Liver (tissue), 3 donors: ENCODE data around the gene PTCSC3.

Source experiments
- SP1 ChIP-seq: IDR thresholded peaks from 2 replicates; pipeline ENCODE4 v1.6.1; 2018; ENCODE audit warnings: antibody characterized with exemption, mild to moderate bottlenecking
- TAF1 ChIP-seq: conservative IDR thresholded peaks from 2 replicates; pipeline ENCODE4 v1.6.1; 2016; ENCODE audit warnings: antibody characterized with exemption, mild to moderate bottlenecking
- TF ChIP-seq, protein P1 (sequence below): fragments of 150-350 bp; IDR thresholded peaks from 2 replicates; pipeline ENCODE4 v1.5.1; 2017; ENCODE audit warnings: improper control_type of control experiment, low read depth, low read length; ENCODE audit not compliant: missing input control
- TF ChIP-seq, protein P2 (sequence below): IDR thresholded peaks from 2 replicates; pipeline ENCODE4 v1.6.1; 2016; ENCODE audit warnings: antibody characterized with exemption, mild to moderate bottlenecking
- TF ChIP-seq, protein P3 (sequence below): IDR thresholded peaks from 2 replicates; pipeline ENCODE4 v1.6.1; 2016; ENCODE audit warnings: antibody characterized with exemption
- donor health status: healthy.
- donor health status: healthy.

DNA sequence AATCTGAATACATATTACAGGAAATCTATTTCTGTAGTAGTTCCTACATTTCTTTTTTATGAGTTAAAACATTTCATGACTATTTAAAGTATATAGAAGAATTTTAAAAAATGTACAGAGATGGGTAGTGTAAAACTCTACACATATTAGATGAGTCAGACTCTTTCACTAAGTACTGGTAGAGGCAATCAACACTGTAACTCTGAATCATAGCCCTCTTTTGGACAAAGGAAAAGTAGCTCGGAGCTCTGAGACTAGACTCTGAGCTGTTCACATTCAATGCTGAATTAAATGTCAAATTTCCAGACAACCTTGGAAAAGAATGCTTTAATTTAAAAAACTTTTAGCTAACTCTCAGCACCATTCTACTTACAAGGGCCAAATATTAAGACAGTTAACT, 3.4 kb downstream of the PTCSC3 start:
- TF ChIP-seq, protein P1, sequence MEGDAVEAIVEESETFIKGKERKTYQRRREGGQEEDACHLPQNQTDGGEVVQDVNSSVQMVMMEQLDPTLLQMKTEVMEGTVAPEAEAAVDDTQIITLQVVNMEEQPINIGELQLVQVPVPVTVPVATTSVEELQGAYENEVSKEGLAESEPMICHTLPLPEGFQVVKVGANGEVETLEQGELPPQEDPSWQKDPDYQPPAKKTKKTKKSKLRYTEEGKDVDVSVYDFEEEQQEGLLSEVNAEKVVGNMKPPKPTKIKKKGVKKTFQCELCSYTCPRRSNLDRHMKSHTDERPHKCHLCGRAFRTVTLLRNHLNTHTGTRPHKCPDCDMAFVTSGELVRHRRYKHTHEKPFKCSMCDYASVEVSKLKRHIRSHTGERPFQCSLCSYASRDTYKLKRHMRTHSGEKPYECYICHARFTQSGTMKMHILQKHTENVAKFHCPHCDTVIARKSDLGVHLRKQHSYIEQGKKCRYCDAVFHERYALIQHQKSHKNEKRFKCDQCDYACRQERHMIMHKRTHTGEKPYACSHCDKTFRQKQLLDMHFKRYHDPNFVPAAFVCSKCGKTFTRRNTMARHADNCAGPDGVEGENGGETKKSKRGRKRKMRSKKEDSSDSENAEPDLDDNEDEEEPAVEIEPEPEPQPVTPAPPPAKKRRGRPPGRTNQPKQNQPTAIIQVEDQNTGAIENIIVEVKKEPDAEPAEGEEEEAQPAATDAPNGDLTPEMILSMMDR: no peak
- TF ChIP-seq, protein P2, sequence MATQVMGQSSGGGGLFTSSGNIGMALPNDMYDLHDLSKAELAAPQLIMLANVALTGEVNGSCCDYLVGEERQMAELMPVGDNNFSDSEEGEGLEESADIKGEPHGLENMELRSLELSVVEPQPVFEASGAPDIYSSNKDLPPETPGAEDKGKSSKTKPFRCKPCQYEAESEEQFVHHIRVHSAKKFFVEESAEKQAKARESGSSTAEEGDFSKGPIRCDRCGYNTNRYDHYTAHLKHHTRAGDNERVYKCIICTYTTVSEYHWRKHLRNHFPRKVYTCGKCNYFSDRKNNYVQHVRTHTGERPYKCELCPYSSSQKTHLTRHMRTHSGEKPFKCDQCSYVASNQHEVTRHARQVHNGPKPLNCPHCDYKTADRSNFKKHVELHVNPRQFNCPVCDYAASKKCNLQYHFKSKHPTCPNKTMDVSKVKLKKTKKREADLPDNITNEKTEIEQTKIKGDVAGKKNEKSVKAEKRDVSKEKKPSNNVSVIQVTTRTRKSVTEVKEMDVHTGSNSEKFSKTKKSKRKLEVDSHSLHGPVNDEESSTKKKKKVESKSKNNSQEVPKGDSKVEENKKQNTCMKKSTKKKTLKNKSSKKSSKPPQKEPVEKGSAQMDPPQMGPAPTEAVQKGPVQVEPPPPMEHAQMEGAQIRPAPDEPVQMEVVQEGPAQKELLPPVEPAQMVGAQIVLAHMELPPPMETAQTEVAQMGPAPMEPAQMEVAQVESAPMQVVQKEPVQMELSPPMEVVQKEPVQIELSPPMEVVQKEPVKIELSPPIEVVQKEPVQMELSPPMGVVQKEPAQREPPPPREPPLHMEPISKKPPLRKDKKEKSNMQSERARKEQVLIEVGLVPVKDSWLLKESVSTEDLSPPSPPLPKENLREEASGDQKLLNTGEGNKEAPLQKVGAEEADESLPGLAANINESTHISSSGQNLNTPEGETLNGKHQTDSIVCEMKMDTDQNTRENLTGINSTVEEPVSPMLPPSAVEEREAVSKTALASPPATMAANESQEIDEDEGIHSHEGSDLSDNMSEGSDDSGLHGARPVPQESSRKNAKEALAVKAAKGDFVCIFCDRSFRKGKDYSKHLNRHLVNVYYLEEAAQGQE: no peak
- TF ChIP-seq SP1: no peak
- no peak for TF ChIP-seq TAF1
- TF ChIP-seq, protein P3, sequence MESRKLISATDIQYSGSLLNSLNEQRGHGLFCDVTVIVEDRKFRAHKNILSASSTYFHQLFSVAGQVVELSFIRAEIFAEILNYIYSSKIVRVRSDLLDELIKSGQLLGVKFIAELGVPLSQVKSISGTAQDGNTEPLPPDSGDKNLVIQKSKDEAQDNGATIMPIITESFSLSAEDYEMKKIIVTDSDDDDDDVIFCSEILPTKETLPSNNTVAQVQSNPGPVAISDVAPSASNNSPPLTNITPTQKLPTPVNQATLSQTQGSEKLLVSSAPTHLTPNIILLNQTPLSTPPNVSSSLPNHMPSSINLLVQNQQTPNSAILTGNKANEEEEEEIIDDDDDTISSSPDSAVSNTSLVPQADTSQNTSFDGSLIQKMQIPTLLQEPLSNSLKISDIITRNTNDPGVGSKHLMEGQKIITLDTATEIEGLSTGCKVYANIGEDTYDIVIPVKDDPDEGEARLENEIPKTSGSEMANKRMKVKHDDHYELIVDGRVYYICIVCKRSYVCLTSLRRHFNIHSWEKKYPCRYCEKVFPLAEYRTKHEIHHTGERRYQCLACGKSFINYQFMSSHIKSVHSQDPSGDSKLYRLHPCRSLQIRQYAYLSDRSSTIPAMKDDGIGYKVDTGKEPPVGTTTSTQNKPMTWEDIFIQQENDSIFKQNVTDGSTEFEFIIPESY: no peak
